GM21619 (cell line): Measurements from ENCODE around the gene FNDC11.

Experiments
- ATAC-seq: cut with Tn5 transposase; IDR thresholded peaks from one replicate; pipeline ENCODE4 v1.9.1; 2021; ENCODE audit not compliant: unreplicated experiment

Gene FNDC11

DNA sequence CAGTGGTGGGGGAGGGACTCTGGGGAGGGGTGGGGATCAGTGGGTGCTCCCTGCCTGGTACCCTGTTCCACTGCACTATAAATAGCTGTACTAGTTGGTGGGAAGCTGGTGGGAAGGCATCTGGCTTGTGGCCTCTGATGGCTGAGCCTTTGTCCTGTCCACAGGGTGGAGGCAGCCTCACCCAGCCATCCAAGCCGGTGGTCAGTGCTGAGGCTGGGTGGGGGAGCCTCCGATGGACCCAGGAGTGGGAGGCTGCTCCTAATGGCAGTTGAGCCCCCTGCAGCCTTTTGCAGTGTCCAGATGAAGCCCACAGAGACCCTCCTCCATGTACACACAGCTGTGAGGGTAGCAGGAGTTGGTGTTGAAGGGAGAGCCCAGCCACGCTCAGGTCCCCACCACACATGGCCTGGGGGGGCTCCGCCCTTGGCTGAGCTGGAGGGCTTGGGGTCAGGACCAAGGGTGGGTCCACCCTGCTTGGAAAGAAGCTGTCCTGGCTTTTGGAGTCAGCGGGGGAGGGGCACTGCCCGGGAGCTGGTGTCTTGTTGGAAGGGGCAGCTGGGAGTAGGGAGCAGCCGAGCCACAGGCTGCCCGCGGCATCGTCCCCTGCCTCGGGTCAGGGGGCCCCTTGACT lies 30.9 kb upstream of the FNDC11 start:
- ATAC-seq: no peak

GRCh38 chr20:63525185-63525584 lies 28.8 kb upstream of the FNDC11 start:
- ATAC-seq: no peak

DNA sequence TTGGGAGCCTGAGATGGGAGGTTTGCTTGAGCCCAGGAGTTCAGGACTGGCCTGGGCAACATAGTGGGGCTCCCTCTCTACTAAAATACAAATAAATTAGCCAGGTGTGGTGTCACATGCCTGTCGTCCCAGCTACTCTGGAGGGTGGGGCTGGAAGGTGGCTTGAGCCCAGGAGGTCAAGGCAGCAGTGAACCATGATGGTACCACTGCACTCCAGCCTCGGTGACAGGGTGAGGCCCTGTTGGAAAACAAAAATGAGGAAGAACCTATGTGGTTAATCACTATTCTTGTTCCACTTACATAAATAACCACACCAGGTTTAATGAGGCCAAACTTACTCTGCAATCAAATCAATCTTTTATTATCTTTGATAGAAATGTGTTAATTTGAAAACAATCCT lies 28.0 kb upstream of the FNDC11 start:
- no peak for ATAC-seq

DNA sequence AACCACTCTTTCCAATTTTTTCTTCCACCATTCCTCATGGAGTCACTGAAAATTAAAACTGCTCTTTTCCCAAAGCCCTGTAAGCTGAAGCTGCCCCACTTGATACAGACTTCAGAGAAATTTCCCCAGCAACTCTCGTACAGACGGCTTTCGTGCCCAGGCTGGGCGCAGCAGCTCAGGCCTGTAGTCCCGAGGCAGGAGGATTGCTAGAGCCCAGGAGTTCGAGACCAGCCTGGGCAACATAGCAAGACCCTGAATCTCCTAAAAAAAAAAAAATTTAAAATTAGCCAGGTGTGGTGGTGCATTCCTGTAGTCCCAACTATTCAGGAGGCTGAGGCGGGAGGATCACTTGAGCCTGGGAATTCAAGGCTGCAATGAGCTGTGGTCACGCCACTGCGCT lies 26.8 kb upstream of the FNDC11 start:
- ATAC-seq: no peak

- no peak for ATAC-seq
These were observed 24.6 kb upstream of the FNDC11 start for GRCh38 chr20:63529180-63529860.

DNA sequence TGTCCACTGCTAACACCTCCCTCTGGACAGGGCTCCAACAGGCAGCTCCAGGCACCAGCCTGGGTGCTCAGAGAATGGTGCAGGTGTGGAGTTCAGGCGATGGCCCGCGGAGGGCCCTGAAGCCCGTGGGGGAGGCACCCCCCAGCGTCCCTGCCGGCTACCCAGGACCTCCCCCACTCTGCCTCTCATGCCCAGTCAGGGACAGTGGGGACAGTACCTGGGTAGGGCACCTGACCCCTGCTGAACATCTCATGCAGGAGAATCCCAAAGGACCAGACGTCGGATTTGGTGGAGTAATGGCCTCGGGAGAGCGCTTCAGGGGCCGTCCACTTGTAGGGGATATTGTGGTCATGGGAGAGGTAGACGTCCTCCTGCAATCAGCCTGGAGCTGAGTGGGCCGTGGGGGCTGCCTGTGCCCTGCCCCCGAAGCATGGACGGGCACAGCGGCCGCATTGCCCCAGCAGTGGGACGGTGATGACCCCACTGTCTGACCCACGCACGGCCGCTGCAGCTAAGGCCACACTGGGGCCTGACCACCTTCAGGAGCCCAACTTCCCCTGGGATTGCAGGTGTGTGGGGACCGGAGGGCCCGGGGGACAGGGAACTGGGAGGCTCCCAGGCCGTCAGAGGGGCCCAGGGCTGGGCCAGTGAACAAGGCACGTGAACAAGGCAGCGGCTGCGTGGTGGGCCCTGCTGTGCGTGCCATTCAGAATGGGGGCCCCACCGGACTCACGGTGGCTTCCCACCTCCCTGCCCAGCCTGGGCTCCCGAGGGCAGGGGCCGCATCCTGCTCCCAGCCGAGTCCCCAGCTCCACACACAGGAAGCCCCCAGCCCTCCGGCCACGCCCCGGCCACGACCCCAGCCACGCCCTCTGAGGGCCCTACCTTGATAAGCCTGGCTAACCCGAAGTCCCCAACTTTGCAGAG lies 23.8 kb upstream of the FNDC11 start:
- no peak for ATAC-seq

DNA sequence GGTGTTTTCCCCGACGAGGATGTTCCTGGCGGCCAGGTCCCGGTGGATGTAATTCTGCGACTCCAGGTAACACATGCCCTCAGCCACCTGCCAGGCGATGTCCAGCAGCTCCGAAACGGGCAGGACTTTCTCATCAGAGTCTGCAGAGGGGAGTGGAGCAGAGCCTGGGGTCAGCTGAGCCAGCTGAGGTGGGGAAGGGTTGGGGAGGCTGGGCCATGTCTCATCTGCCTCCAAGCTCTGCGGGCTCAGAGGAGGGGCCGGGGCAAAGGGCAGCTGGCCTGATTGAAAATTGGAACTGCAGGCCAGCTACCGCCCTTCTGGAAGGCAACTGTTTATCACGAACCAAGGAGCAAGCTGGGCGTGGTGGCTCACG lies 23.2 kb upstream of the FNDC11 start:
- ATAC-seq: no peak

DNA sequence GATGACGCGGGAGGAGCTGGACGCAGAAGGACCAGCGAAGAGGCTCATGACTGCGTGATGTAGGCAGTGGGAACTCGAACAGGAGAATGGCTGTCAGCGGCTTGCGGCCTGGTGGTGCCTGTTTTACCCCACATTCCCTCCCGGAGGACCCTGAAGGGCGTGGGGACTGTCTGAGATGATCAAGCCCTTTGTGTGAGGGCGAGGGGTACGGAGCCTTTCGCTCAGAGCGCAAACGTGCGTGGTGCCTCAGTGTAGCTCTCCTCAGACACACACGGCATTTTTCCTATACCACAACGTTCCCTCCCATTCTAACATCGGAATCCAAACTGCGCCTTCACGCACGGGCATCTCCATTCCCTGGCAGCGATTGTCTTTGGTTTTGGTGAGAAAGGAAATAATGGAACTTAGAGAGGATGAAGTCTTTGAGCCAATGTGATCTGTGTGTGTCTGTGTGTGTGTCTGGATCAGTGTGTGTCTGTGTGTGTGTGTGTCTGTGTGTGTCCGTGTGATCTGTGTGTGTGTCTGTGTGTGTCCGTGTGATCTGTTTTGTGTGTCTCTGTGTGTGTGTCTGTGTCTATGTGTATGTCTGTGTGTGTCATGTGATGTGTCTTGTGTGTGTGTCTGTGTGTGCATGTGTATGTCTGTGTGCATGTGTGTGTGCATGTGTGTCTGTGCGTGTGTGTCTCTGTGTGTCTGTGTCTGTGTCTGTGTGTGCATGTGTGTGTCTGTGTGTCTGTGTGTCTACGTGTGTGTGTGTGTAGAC lies 22.1 kb upstream of the FNDC11 start:
- no peak for ATAC-seq

DNA sequence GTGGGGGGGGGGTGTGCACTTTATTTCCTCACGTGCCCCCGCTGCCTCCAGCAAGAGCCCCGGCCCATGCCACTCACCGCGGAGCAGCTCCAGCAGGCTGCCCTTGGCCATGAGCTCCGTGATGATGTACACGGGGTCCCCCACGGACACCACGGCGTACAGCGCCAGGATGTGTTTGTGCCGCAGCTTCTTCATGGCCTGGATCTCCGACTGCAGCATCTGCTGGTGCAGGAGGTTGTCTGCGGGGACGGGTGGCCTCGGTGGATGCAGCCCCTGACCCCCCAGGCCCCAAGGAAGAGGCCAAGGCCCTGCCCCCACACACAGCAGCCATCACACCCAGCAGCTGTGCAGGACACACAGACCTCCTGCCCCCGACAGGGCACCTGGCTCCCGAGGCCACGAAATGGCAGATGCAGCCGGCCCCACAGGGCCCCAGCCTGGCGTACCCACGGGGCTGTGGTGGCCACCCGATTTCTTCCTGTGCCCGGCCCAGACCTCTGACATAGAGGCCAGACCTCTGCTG lies 21.4 kb upstream of the FNDC11 start:
- ATAC-seq: no peak

- no peak for ATAC-seq
These were observed 20.6 kb upstream of the FNDC11 start for GRCh38 chr20:63533388-63533787.

- ATAC-seq: no peak
These were observed 20.0 kb upstream of the FNDC11 start for GRCh38 chr20:63533871-63534393.

DNA sequence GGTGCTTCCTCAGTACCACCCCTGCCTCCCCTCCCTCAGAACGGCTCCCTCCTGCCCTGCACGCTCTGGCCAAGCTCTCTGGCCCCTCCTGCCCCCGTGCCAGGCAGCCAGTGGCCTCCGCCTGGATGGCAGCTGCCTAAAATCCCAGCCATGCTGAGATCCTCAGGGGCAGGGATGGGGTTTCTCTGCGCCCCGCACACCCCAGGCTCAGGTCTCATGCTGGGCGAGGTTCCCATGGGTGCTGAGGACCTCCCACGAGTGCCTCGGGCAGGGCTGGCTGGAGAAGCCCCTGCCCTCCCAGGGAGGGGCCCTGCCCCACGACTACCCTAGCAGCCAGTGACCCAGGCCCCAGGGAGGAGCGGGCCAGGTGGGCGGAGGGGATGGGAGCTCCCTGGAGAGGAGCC lies 19.5 kb upstream of the FNDC11 start:
- no peak for ATAC-seq

DNA sequence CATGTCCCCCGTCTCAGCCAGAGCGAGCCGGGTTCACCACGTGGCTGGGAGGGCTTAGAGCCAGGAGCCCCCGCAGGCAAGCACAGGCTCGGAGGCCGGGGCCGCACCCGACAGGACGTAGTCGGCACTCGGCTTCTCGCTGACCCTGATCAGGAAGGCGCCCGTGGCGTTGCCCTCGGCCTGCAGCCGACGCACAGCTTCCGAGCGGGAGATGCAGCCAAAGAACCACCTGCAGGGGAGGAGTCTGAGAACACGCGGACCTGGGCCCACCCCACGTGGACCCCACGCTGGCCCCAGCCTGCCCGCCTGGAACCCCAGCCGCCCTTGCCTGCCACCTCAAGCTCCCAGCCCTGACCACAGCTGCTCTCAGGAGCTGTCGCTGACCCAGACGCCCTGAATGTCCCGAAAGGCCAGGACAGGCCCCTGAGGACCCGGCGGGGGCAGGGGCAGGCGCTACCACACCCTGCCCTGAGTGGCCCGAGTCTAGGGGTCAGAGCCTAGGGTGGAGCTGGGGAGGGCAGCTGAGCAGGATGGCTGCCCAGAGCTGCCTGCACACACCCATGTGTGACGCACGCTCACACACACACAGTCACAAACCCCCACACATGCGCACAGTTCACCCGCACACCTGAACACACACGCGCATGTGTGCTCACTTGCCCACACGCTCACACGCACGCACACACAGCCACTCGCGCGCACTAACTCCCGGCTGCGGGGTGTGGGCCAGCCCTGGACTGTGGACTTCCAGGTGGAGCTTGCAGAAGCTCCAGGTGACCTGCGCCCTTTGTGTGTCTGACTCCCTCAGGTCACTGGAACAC lies 18.9 kb upstream of the FNDC11 start:
- no peak for ATAC-seq

DNA sequence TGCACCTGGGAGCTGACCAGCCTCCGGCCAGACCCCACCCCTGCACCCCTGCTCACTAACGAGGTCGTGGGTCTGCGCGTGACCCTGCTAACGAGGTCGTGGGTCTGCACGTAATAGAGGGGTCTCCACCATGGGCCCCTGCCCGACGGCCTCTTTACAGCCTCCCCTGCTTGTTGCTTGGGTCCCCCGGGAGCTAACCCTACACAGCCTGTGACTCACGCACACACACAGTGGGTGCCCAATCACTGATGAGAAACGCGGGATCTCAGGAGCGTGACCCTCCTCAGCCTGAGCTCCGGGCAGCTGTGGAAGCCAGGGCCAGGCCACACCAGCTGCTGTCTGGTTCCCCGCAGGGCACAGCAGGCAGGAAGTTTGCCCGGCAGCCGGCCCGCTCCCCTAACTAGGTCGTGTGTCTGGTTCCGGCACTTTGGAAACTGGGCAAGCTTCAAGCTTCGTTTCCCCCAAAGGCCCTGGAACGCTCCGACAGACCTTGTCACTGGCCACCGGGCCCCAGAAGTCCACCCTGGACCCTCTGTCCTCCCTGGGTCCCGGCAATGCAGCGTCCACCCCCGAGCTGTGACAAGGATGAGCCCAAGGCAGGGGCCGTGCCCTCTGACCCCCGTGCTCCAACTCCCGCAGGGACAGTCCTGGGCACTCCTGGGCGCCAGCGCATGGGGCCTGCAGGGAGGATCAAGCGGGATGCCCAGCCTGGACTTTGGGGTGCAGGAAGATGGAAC lies 17.6 kb upstream of the FNDC11 start:
- ATAC-seq: no peak

DNA sequence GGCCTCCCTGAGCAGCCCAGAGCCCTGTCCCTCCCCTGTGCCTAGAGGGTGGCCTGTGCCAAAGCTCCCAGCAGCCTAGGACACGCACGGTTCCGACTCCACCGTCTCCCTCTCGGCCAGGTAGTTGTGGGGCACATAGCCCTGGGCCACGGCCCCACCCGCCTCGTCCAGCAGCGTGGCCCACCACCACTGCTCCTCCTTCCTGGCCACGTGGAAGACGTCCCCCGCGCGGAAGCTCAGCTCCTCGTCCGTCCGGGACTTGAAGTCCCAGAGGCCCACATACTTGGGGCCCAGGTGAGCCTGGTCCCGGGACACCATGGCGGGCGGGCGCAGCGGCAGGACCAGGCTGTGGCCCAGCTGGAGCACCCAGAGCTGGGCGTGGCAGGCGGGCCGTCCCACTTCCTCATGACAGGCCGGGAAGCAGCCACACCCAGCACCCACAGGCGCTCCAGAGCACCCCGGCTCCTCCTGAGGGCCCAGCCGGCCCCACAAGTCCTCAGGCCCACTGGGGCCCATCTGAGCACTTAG lies 16.9 kb upstream of the FNDC11 start, which contains the start of gene PTK6:
Gene PTK6, minus strand, starts transcription at position 380 of the 528 bp plus-strand sequence. Its CDS starts 62 bp downstream, at position 318.
- no peak for ATAC-seq

- peak; percentile 77 for ATAC-seq
These were observed 16.3 kb upstream of the FNDC11 start for GRCh38 chr20:63537525-63538203.

GRCh38 chr20:63538204-63539091 lies 15.5 kb upstream of the FNDC11 start:
- ATAC-seq: no peak
